NCI-H524 (cell line): ENCODE data around the gene RAMP1.

Source experiments
- DNase-seq, 2 experiments: peaks; one replicate each; lab custom pipeline; 2025; lab: John Stamatoyannopoulos, UW

RAMP1 gene

DNA sequence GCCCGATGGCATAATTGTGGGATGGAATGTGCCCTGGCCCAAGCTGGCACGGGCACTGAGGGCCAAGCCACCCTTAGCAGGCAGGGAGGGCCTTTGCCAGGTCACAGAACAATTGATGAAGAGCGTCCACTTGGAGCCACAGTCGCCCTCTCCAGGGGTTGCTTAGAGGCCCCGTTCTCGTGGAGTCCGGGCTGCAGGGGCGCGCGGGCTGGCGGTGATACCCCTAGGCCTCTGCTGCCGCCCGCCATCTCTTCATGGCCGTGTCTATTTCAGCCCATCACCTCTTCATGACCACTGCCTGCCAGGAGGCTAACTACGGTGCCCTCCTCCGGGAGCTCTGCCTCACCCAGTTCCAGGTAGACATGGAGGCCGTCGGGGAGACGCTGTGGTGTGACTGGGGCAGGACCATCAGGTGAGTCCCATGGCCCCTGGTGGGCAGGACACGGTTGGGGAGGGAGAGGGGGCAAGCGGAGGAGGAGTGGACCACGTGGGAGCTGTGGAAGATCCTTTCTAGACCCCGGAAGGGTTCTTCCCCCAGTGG is 17.6 kb downstream of the RAMP1 start:
- no peak for DNase-seq

DNA sequence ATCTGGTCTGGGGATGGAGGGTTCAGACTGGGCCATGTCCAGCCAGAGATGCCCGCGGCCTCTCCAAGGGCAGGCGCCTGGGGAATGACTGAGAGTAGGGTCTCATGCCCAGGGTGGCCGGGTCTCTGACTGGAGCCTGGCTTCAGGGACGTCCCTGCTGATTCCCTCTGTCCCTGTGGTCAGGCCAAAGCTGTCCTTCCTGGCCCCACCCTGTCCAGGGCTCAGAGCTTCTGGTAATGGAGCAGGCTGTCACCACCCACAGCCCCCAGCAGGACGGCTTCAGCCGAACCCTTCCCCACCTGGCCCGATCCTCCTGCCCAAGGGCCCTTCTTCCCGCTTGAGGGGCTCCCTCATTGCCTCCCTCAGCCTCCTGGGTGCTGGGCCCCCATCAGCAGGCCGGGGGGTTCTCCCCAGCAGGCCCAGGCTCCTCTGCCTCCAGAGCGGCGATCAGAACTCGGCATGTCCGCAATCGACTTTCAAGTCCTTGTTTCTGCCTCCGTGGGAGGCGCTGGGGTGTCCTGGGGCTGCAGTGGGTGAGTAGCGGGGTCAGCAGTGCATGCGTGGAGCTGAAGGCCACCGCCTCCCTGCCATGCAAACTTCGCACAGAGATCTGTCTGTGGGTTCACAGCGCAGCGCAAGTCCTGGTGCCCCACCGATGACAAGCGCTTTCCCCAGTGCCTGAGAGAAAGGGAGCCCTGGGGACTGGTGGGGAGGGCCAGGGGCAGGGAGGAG is 18.3 kb downstream of the RAMP1 start:
- DNase-seq: no peak

DNA sequence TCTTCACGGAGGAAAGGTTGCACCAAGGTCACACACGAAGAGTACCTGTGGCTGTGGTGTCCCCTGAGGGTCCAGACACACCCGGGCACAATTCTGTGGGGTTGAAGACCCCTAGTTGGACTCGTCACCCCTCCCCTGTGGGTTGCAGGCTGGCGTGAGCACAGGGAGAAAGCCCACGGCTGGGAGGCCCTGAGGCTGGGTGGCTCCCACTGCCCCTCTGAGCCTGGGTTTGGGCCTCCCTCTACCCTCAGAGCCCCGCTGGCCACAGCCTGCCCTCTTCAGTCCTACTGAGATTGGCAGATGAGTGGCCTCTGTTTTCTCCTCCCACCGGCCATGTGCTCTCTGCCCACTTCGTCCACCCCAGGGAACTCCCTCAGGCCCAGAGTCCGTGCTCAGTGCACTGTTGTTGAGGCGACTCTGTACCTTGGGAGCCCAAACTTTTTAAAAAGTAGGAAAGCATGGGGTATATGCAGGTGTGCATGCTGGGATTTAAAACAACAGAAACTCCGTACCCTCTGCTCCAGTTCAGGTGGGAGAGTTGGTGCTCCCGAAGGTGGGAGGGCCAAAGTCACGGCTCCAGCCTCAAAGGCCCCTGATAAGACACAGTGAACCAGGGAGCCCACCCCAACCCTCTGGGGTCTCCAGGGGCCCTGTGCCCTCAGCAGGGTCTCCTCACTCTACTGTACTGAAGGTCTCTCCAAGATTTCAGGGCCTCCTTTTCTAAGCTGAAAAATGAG is 19.1 kb downstream of the RAMP1 start:
- DNase-seq: no peak

DNA sequence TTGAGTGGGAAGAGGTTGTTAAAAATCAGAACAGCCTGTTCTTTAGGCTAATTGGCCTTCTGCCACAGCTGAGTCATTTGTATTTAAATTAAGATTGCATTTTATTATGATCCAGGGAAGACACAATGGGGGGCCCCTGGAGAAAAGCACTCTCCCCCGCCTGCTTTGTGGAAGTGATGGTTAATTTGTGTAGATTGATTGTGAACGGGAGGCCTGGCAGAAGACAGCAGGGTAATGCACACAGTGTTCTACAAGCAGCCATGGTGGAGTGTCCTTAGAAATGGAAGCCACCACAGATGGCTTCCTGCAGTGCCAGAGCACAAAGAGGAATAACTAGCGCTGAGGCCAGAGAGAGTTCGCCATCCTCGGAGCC is 19.6 kb downstream of the RAMP1 start:
- DNase-seq: no peak

DNA sequence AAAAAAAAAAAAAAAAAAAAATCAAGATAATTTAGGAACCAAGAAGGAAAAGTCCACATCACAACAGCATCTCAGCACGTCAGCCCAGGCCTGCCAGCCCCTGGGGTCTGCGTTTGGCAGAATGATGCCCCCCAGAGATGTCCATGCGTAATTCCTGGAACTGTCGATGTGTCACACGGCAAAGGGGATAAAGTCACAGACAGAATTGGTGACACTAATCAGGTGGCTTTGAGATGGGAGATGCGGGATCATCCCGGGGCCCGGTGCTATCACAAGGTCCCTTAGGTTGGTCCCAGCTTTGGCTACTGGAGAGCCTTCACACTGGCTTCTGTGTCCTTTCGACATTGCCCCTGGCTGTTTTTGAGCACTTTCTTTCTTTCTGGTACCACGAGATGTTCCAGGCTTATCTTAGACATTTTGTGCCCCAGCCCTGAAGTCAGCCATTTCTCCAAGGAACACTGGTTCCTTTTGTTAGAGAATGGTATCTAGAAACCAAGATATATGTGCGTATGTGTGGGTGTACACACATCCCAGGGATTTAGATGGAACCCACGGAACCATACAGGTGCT is 20.7 kb downstream of the RAMP1 start:
- no peak for DNase-seq

DNA sequence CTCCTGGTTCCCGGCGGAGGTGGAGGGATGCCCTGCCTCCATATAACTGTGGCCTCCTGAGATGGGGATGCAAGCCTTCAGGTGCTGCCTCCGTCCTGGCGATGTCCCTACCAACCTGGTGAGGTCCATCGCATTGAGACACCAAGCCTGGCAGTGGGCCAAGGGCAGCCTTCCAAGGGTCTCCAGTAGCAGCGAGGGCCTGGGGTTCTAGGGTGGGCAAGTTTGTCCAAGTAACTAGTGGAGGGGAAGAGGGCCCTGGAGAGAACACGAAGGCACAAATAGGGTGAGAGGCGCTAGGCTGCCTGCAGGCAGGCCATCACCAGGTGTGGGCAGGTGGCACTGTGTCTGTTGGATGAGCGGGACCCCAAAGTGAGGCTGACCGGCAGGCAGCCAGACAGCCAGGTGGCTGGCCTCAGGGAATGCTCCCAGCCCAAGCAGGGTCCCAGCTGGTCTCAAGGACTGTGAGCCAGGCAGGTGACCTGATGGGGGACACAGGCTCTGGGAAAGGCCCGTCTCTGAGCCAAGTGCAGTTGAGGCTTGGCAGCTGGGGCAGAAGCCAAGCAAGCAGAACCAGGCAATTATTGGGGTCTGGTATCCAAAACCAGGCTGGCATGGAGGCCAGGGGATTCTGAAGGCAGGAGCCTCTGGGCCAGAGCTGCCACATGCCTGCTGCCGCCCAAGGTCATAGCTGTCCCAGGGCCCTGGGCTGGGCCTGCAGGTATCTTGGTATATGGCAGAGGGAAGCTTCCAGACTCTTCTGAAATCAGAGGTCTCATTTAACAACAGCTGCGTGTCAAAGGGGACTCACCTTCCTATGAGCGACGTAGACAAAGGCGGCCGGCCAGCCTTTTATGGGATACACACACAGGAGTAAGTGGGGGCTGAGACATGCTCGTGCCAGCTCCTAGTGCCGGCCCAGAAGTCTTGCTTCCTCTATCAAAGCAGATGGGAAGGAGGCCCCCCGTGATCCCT is 23.4 kb downstream of the RAMP1 start:
- DNase-seq: no peak

DNA sequence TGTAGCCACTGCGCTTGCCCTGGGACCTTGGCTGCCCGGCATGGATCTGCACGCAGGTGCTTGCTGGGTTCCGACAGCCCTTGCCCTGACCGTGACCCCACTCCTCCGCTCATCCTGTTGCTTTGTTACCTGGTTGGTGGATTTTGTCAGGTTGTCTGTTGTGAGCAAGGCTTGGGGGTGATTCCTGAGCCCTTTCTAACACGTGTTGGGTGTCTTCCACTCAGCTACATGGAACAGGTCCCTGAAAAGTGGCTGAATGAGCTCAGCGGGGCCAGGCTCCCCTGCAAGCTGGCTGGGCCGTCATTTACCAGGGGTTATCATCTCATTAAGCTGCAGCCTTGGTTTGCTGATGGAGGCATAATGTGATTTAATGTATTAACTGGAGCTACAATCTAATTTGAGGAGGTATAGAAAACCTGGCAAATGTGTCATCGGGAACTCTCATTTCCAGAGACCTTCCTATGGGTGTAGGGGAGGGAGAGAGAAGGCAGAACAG is 24.6 kb downstream of the RAMP1 start:
- no peak for DNase-seq

DNA sequence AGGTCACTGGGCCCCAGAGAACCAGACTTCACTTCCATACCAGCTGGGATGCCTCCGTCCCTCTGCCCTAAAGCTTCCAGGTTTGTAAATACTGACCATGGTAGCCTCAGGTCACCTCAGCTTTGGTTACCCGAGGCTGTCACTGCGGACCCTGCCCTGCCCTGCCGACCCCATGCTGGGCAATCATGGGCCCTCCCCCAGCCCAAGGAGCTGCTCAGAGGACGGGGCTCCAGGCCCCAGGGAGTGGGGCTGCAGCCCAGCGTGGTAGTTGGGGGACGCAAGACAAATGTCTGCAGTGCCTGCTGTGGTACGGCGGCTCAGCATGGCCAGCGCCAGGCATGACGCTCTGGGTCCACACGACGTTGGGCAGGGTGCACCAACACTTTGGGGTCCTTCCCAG is 25.3 kb downstream of the RAMP1 start:
- no peak for DNase-seq

DNA sequence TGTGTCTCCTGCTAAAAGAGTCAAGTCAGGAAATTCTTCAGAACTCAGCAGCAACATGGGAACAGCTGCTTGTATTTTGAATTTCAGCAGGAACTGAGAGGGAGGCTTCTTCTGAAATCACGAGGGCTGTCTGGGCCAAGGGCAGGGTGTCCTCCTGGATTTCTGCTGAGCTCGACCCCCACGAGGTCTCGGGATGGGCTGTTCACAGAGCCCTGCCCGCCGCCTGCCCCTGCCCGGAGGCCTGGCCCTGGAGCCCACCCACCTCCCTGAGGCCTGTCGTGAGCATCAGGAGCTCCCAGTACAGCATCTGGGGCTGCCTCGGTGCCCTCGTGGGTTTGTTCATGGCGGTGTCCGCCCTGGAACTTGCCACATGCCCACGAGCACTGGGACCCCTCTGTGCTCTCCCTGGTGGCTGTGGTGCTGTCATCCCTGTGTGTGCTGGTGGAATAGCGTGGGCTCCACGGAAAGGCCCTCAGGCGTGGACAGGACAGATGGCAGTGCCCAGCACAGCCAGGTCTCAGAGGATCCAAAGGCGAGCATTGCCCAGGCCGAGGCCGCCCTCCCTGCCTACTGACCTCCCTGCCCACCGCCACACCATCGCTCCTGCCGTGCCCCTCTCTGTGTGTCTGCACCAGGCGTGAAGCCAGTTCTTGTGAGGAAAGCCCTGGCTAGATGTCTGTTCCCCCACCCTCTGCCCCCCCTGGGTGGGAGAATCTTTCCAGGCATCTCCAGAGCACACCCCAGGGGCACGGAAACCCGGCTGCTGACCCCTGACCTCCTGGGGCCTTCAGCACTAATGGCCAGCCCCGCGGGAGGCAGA is 25.9 kb downstream of the RAMP1 start:
- DNase-seq: no peak

DNA sequence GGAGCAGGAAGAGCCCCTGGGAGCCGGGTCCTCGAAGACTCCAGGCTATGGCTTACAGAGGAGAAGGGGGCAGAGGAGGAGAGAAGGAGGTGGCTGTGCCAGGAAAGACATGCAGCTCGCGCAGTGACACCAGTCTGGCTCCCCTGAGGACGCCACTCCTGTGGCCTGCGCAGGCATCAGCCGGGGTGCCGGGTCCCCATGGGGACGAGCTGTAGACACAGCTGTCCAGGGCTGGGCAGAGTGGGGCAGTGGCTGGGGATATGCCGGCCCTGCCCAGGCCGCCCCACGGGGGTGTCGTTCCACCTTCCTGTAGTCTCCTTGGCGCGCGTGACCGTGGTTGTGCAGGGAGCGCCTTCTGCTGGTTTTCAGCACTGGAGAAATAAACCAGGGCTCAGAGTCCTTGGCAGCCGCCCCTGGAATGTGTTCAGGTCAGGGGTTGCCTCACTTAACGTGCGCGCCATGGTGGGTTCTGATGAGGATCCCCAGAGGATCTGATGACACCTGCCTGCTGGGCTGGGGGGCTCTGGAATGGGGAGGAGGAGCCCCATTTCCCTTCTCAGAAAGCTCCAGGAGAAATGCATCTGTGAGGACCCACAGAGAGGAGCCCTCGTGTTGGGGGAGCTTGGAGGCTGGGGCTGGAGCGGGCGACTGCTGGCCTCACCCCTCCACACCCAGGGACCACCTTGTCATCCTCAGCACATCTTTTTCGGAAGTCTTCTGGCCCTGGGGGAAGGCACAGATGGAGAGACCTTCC is 26.7 kb downstream of the RAMP1 start:
- DNase-seq: no peak

DNA sequence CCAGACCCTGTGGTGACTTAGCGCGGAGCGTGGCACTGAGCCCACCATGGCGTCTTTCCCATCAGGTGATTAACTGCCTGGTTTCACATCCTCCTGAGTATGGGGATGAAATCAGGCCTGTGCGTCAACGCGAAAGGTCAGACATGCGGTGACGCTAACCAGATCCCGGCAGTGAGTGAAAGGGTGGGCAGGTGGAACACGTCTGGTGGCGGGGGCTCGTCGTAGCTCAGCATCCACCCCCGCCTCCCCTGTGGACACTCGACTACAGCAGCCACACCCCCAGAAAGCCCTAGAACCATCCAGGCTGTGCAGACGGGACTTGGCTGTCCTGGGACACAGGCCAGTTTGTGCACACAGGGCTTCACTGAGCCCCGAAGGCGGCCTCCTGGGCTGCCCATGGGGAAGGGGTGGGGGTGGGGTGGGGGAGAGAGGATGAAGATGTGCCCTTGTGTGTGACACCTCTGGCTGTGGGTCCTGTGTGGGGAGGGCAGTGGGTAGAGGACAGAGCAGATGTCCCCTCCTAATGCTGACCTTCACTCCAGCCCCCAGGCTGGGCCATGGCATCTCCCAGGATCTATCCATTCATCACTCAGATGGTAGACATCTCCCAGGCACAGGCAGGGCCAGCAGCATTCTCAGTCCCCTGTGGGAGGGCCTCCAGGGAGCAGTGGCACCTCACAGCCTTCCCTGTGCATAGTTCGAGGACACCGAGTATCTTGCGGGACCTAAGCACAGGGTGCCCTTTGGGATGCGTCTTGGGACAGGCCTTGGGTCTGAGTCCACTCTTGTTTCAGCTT is 27.5 kb downstream of the RAMP1 start:
- no peak for DNase-seq

DNA sequence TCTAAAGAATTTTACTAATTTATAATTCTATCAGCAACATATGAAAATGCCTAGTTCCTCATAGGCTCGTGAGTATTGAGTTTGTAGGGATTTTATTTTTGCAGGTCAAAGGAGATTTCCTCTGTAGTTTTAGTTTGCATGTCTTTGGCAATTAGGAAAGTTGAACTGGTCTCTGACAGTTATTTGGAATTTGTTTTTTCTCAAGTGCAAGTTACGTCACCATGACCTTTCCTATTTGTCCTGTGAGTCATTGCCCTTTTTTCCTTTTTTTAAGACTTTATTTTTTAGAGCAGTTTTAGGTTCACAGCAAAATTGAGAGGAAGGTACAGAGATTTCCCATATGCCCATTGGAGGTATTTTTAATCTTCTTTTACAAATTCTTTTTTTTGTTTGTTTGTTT is 29.0 kb downstream of the RAMP1 start:
- DNase-seq: no peak

DNA sequence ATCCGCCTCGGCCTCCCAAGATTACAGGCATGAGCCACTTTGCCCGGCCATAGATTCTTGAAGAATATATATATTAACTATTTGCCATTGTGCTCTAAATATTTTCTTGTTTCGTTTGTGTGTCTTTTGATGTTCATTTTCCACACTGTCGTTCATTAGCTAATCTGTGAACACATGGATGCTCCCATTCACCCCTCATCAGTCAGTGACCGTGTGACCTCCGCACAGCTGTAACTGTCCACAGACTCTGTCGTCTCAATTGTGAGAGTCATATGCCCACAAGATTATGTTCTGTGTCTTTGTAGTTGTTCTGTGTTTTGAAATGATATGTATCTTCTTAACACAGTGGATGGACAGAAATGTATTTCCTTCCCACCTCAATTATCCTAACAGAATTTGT is 29.6 kb downstream of the RAMP1 start:
- no peak for DNase-seq

DNA sequence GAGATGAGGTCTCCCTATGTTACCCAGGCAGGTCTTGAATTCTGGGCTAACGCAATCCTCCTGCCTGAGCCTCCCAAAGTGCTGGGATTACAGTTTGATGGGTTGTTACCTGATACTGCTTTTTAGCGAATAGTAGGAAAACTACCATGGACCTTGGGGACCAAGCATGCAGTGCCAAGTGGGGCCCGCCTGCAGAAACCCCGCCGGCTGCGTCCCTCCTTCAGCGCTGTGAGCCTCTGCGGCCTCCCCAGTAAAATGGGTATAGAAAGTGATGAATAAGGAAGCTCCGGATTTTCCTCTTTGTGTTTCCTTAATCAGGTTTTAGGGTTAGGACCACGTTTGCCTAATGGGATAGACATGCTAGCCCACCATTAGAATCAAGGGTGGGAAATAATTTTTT is 30.4 kb downstream of the RAMP1 start:
- no peak for DNase-seq

DNA sequence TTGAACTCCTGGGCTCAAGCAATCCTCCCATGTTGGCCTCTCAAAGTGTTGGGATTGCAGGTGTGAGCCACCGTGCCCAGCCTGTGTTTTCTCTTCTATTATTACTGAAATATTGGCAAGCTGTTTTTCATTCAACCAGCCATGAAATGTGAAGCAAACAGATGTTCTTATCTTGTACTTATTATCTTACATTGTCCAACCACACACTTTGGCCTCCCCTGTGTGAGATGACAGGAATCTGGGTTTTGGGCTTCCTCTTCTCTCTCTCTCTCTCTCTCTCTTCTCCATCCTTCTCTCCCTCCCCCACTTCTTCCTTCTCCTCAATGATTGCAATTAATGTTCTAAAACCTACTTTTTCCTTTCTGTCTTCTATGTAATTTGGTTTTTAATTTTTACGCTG is 33.1 kb downstream of the RAMP1 start:
- DNase-seq: no peak

DNA sequence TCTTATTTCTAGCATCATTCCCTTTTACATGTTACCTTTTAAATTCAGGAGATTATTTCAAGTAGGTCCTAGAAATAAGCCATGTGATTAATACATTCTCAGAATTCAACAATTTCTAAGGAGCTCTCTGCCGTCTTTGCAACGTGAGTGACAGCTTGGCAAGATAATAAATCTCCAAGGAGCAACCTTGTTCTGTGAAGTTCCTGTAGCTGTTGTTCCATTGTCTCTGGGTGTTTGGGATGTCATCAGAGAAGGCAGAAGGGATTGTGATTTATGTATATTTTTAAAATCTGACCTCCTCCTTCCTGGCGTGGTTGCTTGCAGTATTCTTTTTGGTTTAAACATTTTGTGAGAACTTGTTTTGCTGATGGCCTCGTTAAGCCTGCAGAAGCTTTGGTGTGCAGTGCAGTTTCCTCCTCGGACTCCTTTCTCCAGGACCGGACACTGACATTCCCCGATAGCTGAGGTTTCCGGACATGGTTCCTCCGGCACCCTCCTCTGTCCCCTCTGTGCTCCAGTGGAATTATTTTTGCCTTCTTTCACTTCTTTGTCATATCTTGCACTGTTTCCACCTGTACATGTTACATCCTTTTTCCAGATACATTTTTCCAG is 33.7 kb downstream of the RAMP1 start:
- DNase-seq: peak in 1 of 2 experiments; percentile 50

DNA sequence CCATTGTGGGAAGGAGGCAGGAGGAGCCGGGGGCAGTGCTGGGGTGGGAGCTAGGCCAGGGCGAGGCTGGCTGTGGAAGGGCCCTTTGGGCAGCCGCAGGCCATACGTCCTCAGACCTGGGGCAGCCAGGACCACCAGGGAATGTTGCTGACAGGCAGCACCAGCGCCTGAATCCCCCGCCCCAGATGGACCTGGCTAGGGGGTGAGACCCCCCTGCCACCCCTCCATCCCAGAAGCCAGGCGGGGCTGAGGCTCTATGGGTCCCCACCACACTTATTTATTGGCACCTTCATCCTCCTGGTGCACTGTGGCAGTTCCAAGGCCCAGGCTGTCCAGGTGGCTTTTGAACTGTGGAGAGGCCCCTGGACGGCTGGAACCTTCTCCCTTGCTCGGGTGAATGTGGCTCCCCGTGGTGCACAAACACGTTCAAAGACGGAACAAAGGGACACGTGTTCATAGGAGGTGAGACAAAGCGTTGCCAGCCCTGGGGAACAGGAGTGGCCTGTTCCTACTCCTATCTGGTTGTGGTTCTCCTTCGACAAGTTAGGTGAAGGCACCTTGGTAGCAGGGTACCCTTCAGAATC is 35.1 kb downstream of the RAMP1 start:
- no peak for DNase-seq

DNA sequence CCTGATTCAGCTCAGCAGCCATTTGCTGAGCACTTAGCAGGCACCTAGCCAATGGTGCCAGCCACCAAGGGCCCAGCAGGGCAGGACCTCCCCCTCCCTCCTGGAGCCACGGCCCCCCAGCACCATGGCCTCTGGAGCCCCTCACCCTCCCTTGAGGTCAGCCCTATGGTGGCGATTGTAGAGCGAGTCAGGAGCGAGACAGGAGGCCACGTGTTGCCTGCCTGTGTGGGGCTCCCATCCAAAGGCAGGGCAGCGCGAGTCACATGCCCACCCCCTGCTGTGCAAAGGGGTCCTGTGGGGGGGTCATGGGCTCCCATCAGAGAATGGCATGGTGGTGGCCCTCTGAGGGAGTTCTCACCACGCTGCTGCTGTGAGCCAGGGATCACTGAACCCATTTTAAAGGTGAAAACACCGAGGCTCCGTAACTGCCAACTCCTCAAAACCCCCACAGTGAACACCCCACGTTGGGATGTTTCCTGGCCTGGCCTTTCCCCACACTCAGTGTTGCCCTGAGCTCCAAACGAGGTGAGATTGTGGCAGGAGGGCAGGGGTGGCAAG is 35.6 kb downstream of the RAMP1 start:
- no peak for DNase-seq
